SK-N-SH (cell line): ENCODE measurements around the gene AR. TPM values are rescaled to one million over a fixed set of nuclear protein-coding genes. Genes with fewer than 3 reads are reported as not detected.

ENCODE experiments used
- CTCF ChIA-PET: fragments of 300-600, 350-600 bp; formaldehyde crosslinking; extraction: SDS; loops from one replicate; lab custom pipeline; 2021; lab: Yijun Ruan, JAX
- POLR2A ChIA-PET: fragments of 350-600 bp; sonication (Branson Sonifier 250); formaldehyde crosslinking; extraction: SDS; loops from one replicate; lab custom pipeline; 2020; ENCODE audit warnings: antibody characterized with exemption, inconsistent platforms; lab: Yijun Ruan, JAX
- DNase-seq: peaks from one replicate; pipeline ENCODE4 v3.0.0; 2012
- H2AFZ ChIP-seq: fragments of 200-600 bp; sonication (generic); 2 replicates; pipeline ENCODE4 v1.8.1; 2016; ENCODE audit warnings: antibody characterized with exemption, mild to moderate bottlenecking, low read depth
- H3F3A ChIP-seq: fragments of 200-600 bp; sonication (generic); replicated peaks from 2 replicates; pipeline ENCODE3; 2016; ENCODE audit warnings: antibody characterized with exemption, mild to moderate bottlenecking; ENCODE audit not compliant: insufficient read depth
- H3K27ac ChIP-seq, 2 experiments: fragments of 200-500 bp in 1 of 2; fragments of 200-600 bp in 1 of 2; sonication (Bioruptor generic) in 1 of 2; sonication (generic), shearing (Covaris generic) in 1 of 2; 2 replicates each; pipeline versions ENCODE4 v1.5.1 to v1.6.1; 2014 to 2016; ENCODE audit warnings: low read depth in 2 of 2, inconsistent platforms in 1 of 2, low read length in 1 of 2, mild to moderate bottlenecking in 1 of 2, mixed read lengths in 1 of 2
- H3K27me3 ChIP-seq: fragments of 200-600 bp; sonication (generic), shearing (Covaris generic); 2 replicates; pipeline ENCODE4 v1.6.1; 2016; ENCODE audit warnings: mixed run types; ENCODE audit not compliant: insufficient read depth
- H3K36me3 ChIP-seq, 2 experiments: fragments of 200-500 bp in 1 of 2; fragments of 200-600 bp in 1 of 2; sonication (Bioruptor generic) in 1 of 2; sonication (generic) in 1 of 2; replicated peaks in 1 of 2; 2 replicates each; pipeline versions ENCODE3 to v1.5.1; 2014 to 2016; ENCODE audit warnings: low read length in 1 of 2, mild to moderate bottlenecking in 1 of 2; ENCODE audit not compliant: insufficient read depth in 2 of 2, control insufficient read depth in 1 of 2
- H3K4me1 ChIP-seq, 2 experiments: fragments of 200-500 bp in 1 of 2; fragments of 200-600 bp in 1 of 2; sonication (Bioruptor generic) in 1 of 2; sonication (generic), shearing (Covaris generic) in 1 of 2; 2 replicates each; pipeline versions ENCODE4 v1.5.1 to v1.6.1; 2014 to 2016; ENCODE audit warnings: low read depth in 1 of 2, low read length in 1 of 2, mixed run types in 1 of 2; ENCODE audit not compliant: insufficient read depth in 2 of 2, control insufficient read depth in 1 of 2
- H3K4me2 ChIP-seq: fragments of 200-600 bp; sonication (generic), shearing (Covaris generic); 2 replicates; pipeline ENCODE4 v1.6.1; 2017; ENCODE audit warnings: mixed run types
- H3K4me3 ChIP-seq, 2 experiments: fragments of 200-500 bp in 1 of 2; fragments of 200-600 bp in 1 of 2; sonication (Bioruptor generic) in 1 of 2; sonication (generic), shearing (Covaris generic) in 1 of 2; 2 replicates each; pipeline versions ENCODE4 v1.5.1 to v1.8.1; 2014 to 2016; ENCODE audit warnings: low read depth in 2 of 2, inconsistent platforms in 1 of 2, low read length in 1 of 2, mild to moderate bottlenecking in 1 of 2, mixed read lengths in 1 of 2, moderate library complexity in 1 of 2
- H3K79me2 ChIP-seq: fragments of 200-600 bp; sonication (generic); 2 replicates; pipeline ENCODE4 v1.8.1; 2017; ENCODE audit warnings: mild to moderate bottlenecking; ENCODE audit not compliant: insufficient read depth
- H3K9ac ChIP-seq: fragments of 200-600 bp; sonication (generic); 2 replicates; pipeline ENCODE4 v1.6.1; 2017; ENCODE audit warnings: mixed run types
- H3K9me2 ChIP-seq: fragments of 200-600 bp; sonication (generic); 2 replicates; pipeline ENCODE4 v1.6.1; 2017; ENCODE audit warnings: mixed run types
- H3K9me3 ChIP-seq: fragments of 200-600 bp; sonication (generic); 2 replicates; pipeline ENCODE4 v1.6.1; 2017; ENCODE audit warnings: mixed run types, mild to moderate bottlenecking, moderate library complexity
- H4K20me1 ChIP-seq: fragments of 200-600 bp; sonication (generic); 2 replicates; pipeline ENCODE4 v1.6.1; 2017; ENCODE audit warnings: mild to moderate bottlenecking, mixed run types; ENCODE audit not compliant: insufficient read depth
- ELF1 ChIP-seq: IDR thresholded peaks from 2 replicates; pipeline ENCODE4 v1.4.0; 2012
- FOSL2 ChIP-seq: IDR thresholded peaks from 2 replicates; pipeline ENCODE4 v1.4.0; 2012; ENCODE audit warnings: low read depth, mild to moderate bottlenecking, moderate library complexity, borderline replicate concordance
- FOXJ3 ChIP-seq: sonication (generic); formaldehyde crosslinking; IDR thresholded peaks from 2 replicates; pipeline ENCODE4 v1.5.1; 2020; ENCODE audit warnings: mild to moderate bottlenecking, missing genetic modification reagents
- FOXM1 ChIP-seq: IDR thresholded peaks from 2 replicates; pipeline ENCODE4 v1.4.0; 2012; ENCODE audit warnings: low read depth, mild to moderate bottlenecking
- JUND ChIP-seq: IDR thresholded peaks from 2 replicates; pipeline ENCODE4 v1.4.0; 2012
- MEF2A ChIP-seq: IDR thresholded peaks from 2 replicates; pipeline ENCODE4 v1.4.0; 2012; ENCODE audit warnings: low read depth, borderline replicate concordance
- MXI1 ChIP-seq: IDR thresholded peaks from 2 replicates; pipeline ENCODE4 v1.6.1; 2012; ENCODE audit warnings: mild to moderate bottlenecking, low read depth, low read length, improper control_type of control experiment
- NFIC ChIP-seq: IDR thresholded peaks from 2 replicates; pipeline ENCODE4 v1.4.0; 2012; ENCODE audit warnings: borderline replicate concordance
- RAD21 ChIP-seq: IDR thresholded peaks from 2 replicates; pipeline ENCODE4 v1.6.1; 2012; ENCODE audit warnings: mild to moderate bottlenecking, low read length
- RCOR1 ChIP-seq: fragments of 150-350 bp; IDR thresholded peaks from 2 replicates; pipeline ENCODE4 v1.6.1; 2017; ENCODE audit warnings: antibody characterized with exemption, low read length
- REST ChIP-seq: IDR thresholded peaks from 2 replicates; pipeline ENCODE4 v1.6.1; 2012; ENCODE audit warnings: mild to moderate bottlenecking, low read depth, low read length, moderate library complexity
- RFX5 ChIP-seq: IDR thresholded peaks from 2 replicates; pipeline ENCODE4 v1.6.1; 2012; ENCODE audit warnings: mild to moderate bottlenecking, improper control_type of control experiment, low read length
- RXRA ChIP-seq: IDR thresholded peaks from 2 replicates; pipeline ENCODE4 v1.4.0; 2012; ENCODE audit warnings: low read depth, mild to moderate bottlenecking, borderline replicate concordance
- SIN3A ChIP-seq: IDR thresholded peaks from 2 replicates; pipeline ENCODE4 v1.6.1; 2012; ENCODE audit warnings: low read depth, mild to moderate bottlenecking, low read length, moderate library complexity, borderline replicate concordance
- SMC3 ChIP-seq: IDR thresholded peaks from 2 replicates; pipeline ENCODE4 v1.6.1; 2012; ENCODE audit warnings: low read depth, low read length, improper control_type of control experiment
- TEAD4 ChIP-seq: IDR thresholded peaks from 2 replicates; pipeline ENCODE4 v1.4.0; 2012; ENCODE audit warnings: mild to moderate bottlenecking, borderline replicate concordance; ENCODE audit not compliant: insufficient read depth
- USF2 ChIP-seq: fragments of 150-350 bp; IDR thresholded peaks from 2 replicates; pipeline ENCODE4 v1.6.1; 2017; ENCODE audit warnings: antibody characterized with exemption, low read length, low read depth, borderline replicate concordance
- WGBS: methylation state at CpG from one replicate; pipeline ENCODE4 v1.1.6; 2017; ENCODE audit warnings: low lambda C conversion rate; 5-methylcytosine and 5-hydroxymethylcytosine counted together
- polyA plus RNA-seq, 3 experiments: library from polyadenylated mRNA; depleted of rRNA; stranded (reverse); fragments of >200 nt; gene quantifications; 2 replicates each; pipeline ENCODE4 v1.2.3, GENCODE V29; 2012
- TF ChIP-seq, protein P1 (sequence below): IDR thresholded peaks from 2 replicates; pipeline ENCODE4 v1.4.0; 2012; ENCODE audit warnings: low read depth
- TF ChIP-seq, protein P2 (sequence below): fragments of 150-350 bp; IDR thresholded peaks from 2 replicates; pipeline ENCODE4 v1.6.1; 2016; ENCODE audit warnings: mild to moderate bottlenecking, low read depth, low read length

The AR gene
- polyA plus RNA-seq, 1 of the 3 experiments (the other 2 are of a cell fraction): not detected

DNA sequence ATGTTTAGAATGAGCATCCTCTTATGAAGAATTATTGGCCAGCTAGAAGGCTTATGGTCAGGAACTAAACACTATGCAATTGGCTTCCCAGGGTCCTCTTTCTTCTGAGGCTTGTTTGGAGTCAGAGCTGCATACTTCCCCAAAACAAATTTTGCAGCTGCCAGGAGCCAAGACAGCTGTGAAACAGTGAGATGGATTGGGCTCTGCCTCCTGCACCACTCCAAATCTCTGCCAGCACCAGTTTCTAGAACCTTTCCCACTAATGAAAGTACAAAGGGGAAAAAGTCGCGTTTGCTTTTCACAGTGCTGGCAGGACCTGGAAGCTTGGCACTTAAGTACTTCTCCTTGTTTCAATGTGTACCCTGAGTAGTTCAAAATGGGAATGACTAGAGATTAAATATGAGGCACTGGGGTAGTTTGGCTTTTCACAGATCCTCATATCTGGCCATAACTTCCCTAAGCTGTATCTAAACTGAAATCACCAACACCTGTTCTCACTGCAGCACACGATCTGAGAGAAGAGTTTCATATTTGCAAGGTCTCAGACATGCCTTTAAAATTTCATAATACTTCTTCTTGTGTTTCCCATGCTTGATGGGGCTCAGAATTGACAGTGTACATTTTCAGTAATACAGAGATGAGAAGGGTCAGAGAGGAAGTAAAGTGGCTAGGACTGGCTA is 20.7 kb upstream of the AR start:
- WGBS: 0% methylated on average over 3 of the region's 3 CpGs
- Histone ChIP-seq H3F3A (no peaks in the 10 kb centered on the region), H3K36me3 (no peaks in the 10 kb centered on the region), H3K9me3 (no peaks in the 10 kb centered on the region), H3K4me2 (no peak overlapping the region), H3K27me3 (no peaks in the 10 kb centered on the region), H4K20me1 (no peaks in the 10 kb centered on the region), H3K79me2 (no peaks in the 10 kb centered on the region), H3K9me2 (no peaks in the 10 kb centered on the region), H3K27ac (no peak overlapping the region), H3K9ac (no peak overlapping the region), H3K4me1 (no peaks in the 10 kb centered on the region), H2AFZ (no peak overlapping the region), H3K4me3 (no peak overlapping the region)
- DNase-seq: no peak
- TF ChIP-seq USF2 (no peak), RCOR1 (no peak), JUND (no peak), RAD21 (no peak), TEAD4 (no peak), NFIC (no peak), RXRA (no peak), REST (no peak), ELF1 (no peak), RFX5 (no peak), FOXJ3 (CRISPR knock-in tag) (no peak), FOSL2 (no peak), FOXM1 (no peak), SMC3 (no peak), MXI1 (no peak), MEF2A (no peak), SIN3A (no peak)
- TF ChIP-seq, protein P1, sequence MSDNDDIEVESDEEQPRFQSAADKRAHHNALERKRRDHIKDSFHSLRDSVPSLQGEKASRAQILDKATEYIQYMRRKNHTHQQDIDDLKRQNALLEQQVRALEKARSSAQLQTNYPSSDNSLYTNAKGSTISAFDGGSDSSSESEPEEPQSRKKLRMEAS: no peak
- TF ChIP-seq, protein P2, sequence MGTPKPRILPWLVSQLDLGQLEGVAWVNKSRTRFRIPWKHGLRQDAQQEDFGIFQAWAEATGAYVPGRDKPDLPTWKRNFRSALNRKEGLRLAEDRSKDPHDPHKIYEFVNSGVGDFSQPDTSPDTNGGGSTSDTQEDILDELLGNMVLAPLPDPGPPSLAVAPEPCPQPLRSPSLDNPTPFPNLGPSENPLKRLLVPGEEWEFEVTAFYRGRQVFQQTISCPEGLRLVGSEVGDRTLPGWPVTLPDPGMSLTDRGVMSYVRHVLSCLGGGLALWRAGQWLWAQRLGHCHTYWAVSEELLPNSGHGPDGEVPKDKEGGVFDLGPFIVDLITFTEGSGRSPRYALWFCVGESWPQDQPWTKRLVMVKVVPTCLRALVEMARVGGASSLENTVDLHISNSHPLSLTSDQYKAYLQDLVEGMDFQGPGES: no peak
- CTCF ChIA-PET: interaction anchor here (0.6 kb wide), 1 partner anchor 19 kb away, joined by 3 read pairs; no protein-coding TSS in a partner anchor
- POLR2A ChIA-PET: no interaction called here
